Nephron progenitor cell (in vitro differentiated cells): ENCODE data around the gene MACF1.

Experiments
- DNase-seq: peaks from one replicate; pipeline ENCODE4 v3.0.0; 2021
- H3K27ac Mint-ChIP-seq: 2 replicates; pipeline ENCODE4 v1.8.0; 2021; ENCODE audit warnings: mild to moderate bottlenecking, moderate library complexity, mixed read lengths
- H3K27me3 Mint-ChIP-seq: 2 replicates; pipeline ENCODE4 v1.8.0; 2021; ENCODE audit warnings: mild to moderate bottlenecking, low read depth, mixed read lengths; ENCODE audit not compliant: poor library complexity
- H3K36me3 Mint-ChIP-seq: 2 replicates; pipeline ENCODE4 v1.8.0; 2021; ENCODE audit warnings: low read depth, mixed read lengths
- H3K4me1 Mint-ChIP-seq: 2 replicates; pipeline ENCODE4 v1.8.0; 2021; ENCODE audit warnings: mixed read lengths
- H3K4me3 Mint-ChIP-seq: 2 replicates; pipeline ENCODE4 v1.8.0; 2021; ENCODE audit warnings: mild to moderate bottlenecking, moderate library complexity, mixed read lengths
- H3K9me3 Mint-ChIP-seq: 2 replicates; pipeline ENCODE4 v1.8.0; 2021; ENCODE audit warnings: mild to moderate bottlenecking, moderate library complexity, mixed read lengths
- CTCF ChIP-seq: fragments of 200-600 bp; sonication (generic); IDR thresholded peaks from 2 replicates; pipeline ENCODE4 v1.5.0; 2021; ENCODE audit warnings: antibody characterized with exemption

Gene MACF1

GRCh38 chr1:39483276-39483675 lies 278.8 kb downstream of the MACF1 start:
- H3K4me3 Mint-ChIP-seq = no peak overlapping the region
- no peak overlapping the region for H3K27ac Mint-ChIP-seq
- TF ChIP-seq CTCF = no peak

GRCh38 chr1:39484564-39484963 lies 280.1 kb downstream of the MACF1 start:
- Mint-ChIP-seq H3K27ac (no peak overlapping the region), H3K27me3 (peaks cover 13% of the 10 kb centered on the region), H3K4me3 (no peak overlapping the region), H3K4me1 (no peaks in the 10 kb centered on the region), H3K9me3 (no peaks in the 10 kb centered on the region), H3K36me3 (peaks cover 72% of the 10 kb centered on the region)
- TF ChIP-seq CTCF = no peak
- DNase-seq = no peak

More at GRCh38 chr1:39483276-39483675, 278.8 kb downstream of the MACF1 start:
- Mint-ChIP-seq H3K9me3 (no peaks in the 10 kb centered on the region), H3K36me3 (peaks cover 71% of the 10 kb centered on the region), H3K27me3 (no peaks in the 10 kb centered on the region), H3K4me1 (no peaks in the 10 kb centered on the region)
- DNase-seq = no peak

- H3K4me3 Mint-ChIP-seq = no peak overlapping the region
- H3K36me3 Mint-ChIP-seq = peaks cover 65% of the 10 kb centered on the region
- H3K4me1 Mint-ChIP-seq = no peaks in the 10 kb centered on the region
- peaks cover 19% of the 10 kb centered on the region for H3K27me3 Mint-ChIP-seq
- TF ChIP-seq CTCF = no peak
- no peaks in the 10 kb centered on the region for H3K9me3 Mint-ChIP-seq
- no peak for DNase-seq
- H3K27ac Mint-ChIP-seq = no peak overlapping the region
Measured at GRCh38 chr1:39485046-39485803, 280.7 kb downstream of the MACF1 start.

GRCh38 chr1:39488012-39488545 lies 283.6 kb downstream of the MACF1 start:
- H3K36me3 Mint-ChIP-seq = peaks cover 42% of the 10 kb centered on the region
- no peak overlapping the region for H3K4me3 Mint-ChIP-seq
- DNase-seq = no peak
- H3K27ac Mint-ChIP-seq = no peak overlapping the region
- no peaks in the 10 kb centered on the region for H3K9me3 Mint-ChIP-seq
- H3K27me3 Mint-ChIP-seq = peaks cover 38% of the 10 kb centered on the region
- no peaks in the 10 kb centered on the region for H3K4me1 Mint-ChIP-seq
- TF ChIP-seq CTCF = no peak

GRCh38 chr1:39488793-39489566 lies 284.5 kb downstream of the MACF1 start:
- Mint-ChIP-seq H3K27me3 (peaks cover 47% of the 10 kb centered on the region), H3K9me3 (no peaks in the 10 kb centered on the region), H3K27ac (no peak overlapping the region), H3K4me3 (no peak overlapping the region), H3K36me3 (peaks cover 35% of the 10 kb centered on the region), H3K4me1 (no peaks in the 10 kb centered on the region)
- no peak for DNase-seq
- no peak for TF ChIP-seq CTCF
